ENCODE data around the gene ATXN10. TPM values are rescaled to one million over a fixed set of nuclear protein-coding genes. Genes with fewer than 3 reads are reported as not detected.

ATXN10 gene
- total and polyA plus RNA-seq, 2 donors (not counting 1 experiment from before 2014, with no cell fraction given) = 52.3 to 95.5 TPM

DNA sequence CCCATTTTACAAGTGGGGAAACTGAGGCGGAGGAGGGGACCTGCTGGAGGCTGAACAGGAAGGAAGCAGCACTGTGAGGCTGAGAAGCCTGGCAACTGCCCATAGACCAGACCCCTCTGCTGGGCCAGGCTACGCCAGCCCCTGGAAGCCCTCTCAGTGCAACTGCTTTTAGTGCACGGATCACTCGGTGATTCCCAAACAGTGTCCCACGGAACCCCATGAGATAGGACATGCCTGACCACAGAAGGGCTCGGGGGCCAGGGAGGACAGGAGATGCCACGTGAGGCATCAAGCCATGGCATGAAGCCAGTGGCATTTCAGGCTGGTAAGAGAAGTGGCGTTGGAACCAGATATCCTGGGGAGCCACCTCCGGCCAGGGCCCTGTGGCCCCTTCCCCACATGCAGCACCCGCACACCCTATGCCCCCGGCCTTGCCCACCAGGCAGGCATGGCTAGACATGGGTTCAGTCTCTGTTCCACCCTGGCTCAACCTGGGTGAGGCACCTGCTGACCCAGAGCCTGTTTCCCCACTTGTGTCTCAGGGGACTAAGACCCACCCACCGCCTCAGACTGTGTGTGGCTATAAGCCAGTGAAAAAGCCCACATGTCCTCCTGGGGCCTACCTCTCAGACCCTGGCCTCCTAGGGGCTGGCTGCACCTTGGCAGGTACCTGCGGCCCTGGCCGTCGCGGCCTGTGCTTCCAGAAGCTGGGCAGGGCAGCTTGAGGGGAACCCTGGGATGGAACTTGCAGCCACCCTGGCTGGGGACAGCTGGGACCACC lies 221.2 kb downstream of the ATXN10 start:
- Histone ChIP-seq H3K79me2 (ENCODE audit: control insufficient read depth, insufficient read depth, low read length) (no peaks in the 10 kb centered on the region), H2AFZ (ENCODE audit: insufficient read depth, low read depth, low read length, poor library complexity, severe bottlenecking) (no peak overlapping the region), H3K36me3 (replicated peaks in 1 of 2; ENCODE audit: control extremely low read depth in 1 of 2, control insufficient read depth in 1 of 2, extremely low read depth in 1 of 2, insufficient read depth in 2 of 2, low read length in 1 of 2) (no peaks in the 10 kb centered on the region), H3K4me3 (ENCODE audit: control extremely low read depth in 1 of 5, extremely low read depth in 1 of 5, insufficient read depth in 1 of 5, low read depth in 2 of 5, low read length in 4 of 5) (no peak overlapping the region), H3K4me1 (ENCODE audit: control insufficient read depth in 2 of 2, insufficient read depth in 2 of 2, low read length in 2 of 2) (no peaks in the 10 kb centered on the region), H3K27me3 (replicated peaks in 1 of 4; ENCODE audit: control extremely low read depth in 1 of 4, control insufficient read depth in 3 of 4, insufficient read depth in 4 of 4, low read length in 3 of 4) (peaks cover 0 to 28% (median 2%) of the 10 kb centered on the region in 4 experiments), H3K4me2 (replicated peaks; ENCODE audit: low read depth, low read length, poor library complexity, severe bottlenecking) (no peak overlapping the region), H3K27ac (ENCODE audit: low read length in 2 of 2) (no peak overlapping the region), H3K9me3 (ENCODE audit: control extremely low read depth in 1 of 3, control insufficient read depth in 2 of 3, insufficient read depth in 1 of 3, low read length in 2 of 3) (peaks cover 0 to 14% (median 0%) of the 10 kb centered on the region in 3 donors), H4K20me1 (ENCODE audit: control insufficient read depth, insufficient read depth, low read length, poor library complexity, severe bottlenecking) (no peaks in the 10 kb centered on the region), H3K9ac (ENCODE audit: low read length) (no peak overlapping the region)
- WGBS (ENCODE audit: insufficient coverage) = 77% methylated on average over 16 of the region's 16 CpGs
- no peak overlapping the region for H3K4me3 Mint-ChIP-seq
- ATAC-seq (ENCODE audit: low read depth) (no peak), DNase-seq (no peak)
- no peak overlapping the region for H3K27ac Mint-ChIP-seq
- no peaks in the 10 kb centered on the region for H3K9me3 Mint-ChIP-seq (ENCODE audit: insufficient read depth)
- no peaks in the 10 kb centered on the region for H3K4me1 Mint-ChIP-seq
- CTCF ChIA-PET = no interaction called here
- no peak for TF ChIP-seq EZH2 (IDR thresholded peaks at IDR 0.05; ENCODE audit: borderline replicate concordance, insufficient read depth, low read depth, low read length, poor library complexity, severe bottlenecking)
- TF ChIP-seq, protein P1, sequence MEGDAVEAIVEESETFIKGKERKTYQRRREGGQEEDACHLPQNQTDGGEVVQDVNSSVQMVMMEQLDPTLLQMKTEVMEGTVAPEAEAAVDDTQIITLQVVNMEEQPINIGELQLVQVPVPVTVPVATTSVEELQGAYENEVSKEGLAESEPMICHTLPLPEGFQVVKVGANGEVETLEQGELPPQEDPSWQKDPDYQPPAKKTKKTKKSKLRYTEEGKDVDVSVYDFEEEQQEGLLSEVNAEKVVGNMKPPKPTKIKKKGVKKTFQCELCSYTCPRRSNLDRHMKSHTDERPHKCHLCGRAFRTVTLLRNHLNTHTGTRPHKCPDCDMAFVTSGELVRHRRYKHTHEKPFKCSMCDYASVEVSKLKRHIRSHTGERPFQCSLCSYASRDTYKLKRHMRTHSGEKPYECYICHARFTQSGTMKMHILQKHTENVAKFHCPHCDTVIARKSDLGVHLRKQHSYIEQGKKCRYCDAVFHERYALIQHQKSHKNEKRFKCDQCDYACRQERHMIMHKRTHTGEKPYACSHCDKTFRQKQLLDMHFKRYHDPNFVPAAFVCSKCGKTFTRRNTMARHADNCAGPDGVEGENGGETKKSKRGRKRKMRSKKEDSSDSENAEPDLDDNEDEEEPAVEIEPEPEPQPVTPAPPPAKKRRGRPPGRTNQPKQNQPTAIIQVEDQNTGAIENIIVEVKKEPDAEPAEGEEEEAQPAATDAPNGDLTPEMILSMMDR (IDR thresholded peaks at IDR 0.05) = no peak
- POLR2A ChIA-PET = no interaction called here
- intact Hi-C loops (cut with micrococcal nuclease) = no loop called here
- peaks cover 16% of the 10 kb centered on the region for H3K27me3 Mint-ChIP-seq

DNA sequence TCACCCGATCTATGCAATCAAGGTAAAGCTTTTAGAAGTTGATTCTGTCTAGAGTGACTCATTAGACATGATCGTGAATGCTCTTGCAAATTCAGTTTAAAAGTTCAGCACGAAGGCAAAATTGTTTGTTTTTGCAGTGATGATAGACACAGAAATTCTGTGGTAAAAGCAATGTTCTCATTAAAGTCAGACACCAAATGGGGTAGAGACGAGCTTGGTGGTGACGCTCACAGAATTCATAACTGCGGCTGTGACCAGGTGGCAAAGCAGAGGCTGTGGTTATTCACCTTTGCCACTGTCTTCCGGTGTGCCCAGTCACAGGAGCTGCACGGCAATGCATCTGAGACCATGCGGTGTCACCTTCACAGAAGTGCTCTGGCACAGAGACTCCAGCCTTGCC lies 221.9 kb downstream of the ATXN10 start:
- WGBS (ENCODE audit: insufficient coverage) = 89% methylated on average over 8 of the region's 9 CpGs
- ATAC-seq (ENCODE audit: low read depth) (no peak), DNase-seq (no peak)
- H3K79me2 ChIP-seq (ENCODE audit: control insufficient read depth, insufficient read depth, low read length) = no peaks in the 10 kb centered on the region
- Mint-ChIP-seq H3K4me3 (no peak overlapping the region), H3K27me3 (peaks cover 17% of the 10 kb centered on the region), H3K4me1 (no peaks in the 10 kb centered on the region), H3K27ac (no peak overlapping the region), H3K9me3 (ENCODE audit: insufficient read depth) (no peaks in the 10 kb centered on the region)
- intact Hi-C loops (cut with micrococcal nuclease) = no loop called here
- H3K9me3 ChIP-seq (ENCODE audit: control extremely low read depth in 1 of 3, control insufficient read depth in 2 of 3, insufficient read depth in 1 of 3, low read length in 2 of 3) = peaks cover 0 to 14% (median 0%) of the 10 kb centered on the region in 3 donors
- H4K20me1 ChIP-seq (ENCODE audit: control insufficient read depth, insufficient read depth, low read length, poor library complexity, severe bottlenecking) = no peaks in the 10 kb centered on the region
- H3K4me2 ChIP-seq (replicated peaks; ENCODE audit: low read depth, low read length, poor library complexity, severe bottlenecking) = no peak overlapping the region
- no peaks in the 10 kb centered on the region for H3K36me3 ChIP-seq (replicated peaks in 1 of 2; ENCODE audit: control extremely low read depth in 1 of 2, control insufficient read depth in 1 of 2, extremely low read depth in 1 of 2, insufficient read depth in 2 of 2, low read length in 1 of 2)
- ChIA-PET CTCF (no interaction called here), POLR2A (no interaction called here)
- peaks cover 0 to 31% (median 2%) of the 10 kb centered on the region in 4 experiments for H3K27me3 ChIP-seq (replicated peaks in 1 of 4; ENCODE audit: control extremely low read depth in 1 of 4, control insufficient read depth in 3 of 4, insufficient read depth in 4 of 4, low read length in 3 of 4)
- H3K4me3 ChIP-seq (ENCODE audit: control extremely low read depth in 1 of 5, extremely low read depth in 1 of 5, insufficient read depth in 1 of 5, low read depth in 2 of 5, low read length in 4 of 5) = no peak overlapping the region
- H3K9ac ChIP-seq (ENCODE audit: low read length) = no peak overlapping the region
- H3K4me1 ChIP-seq (ENCODE audit: control insufficient read depth in 2 of 2, insufficient read depth in 2 of 2, low read length in 2 of 2) = no peaks in the 10 kb centered on the region
- no peak overlapping the region for H3K27ac ChIP-seq (ENCODE audit: low read length in 2 of 2)
- no peak for TF ChIP-seq EZH2 (IDR thresholded peaks at IDR 0.05; ENCODE audit: borderline replicate concordance, insufficient read depth, low read depth, low read length, poor library complexity, severe bottlenecking)
- TF ChIP-seq, protein P1 (IDR thresholded peaks at IDR 0.05) = no peak
- H2AFZ ChIP-seq (ENCODE audit: insufficient read depth, low read depth, low read length, poor library complexity, severe bottlenecking) = no peak overlapping the region
